HepG2 (cell line): ENCODE measurements around the gene MCF2L. TPM values are rescaled to one million over a fixed set of nuclear protein-coding genes. Genes with fewer than 3 reads are reported as not detected.
A peak's percentile ranks its signal among the peaks of the same experiment; 100 is the strongest.

ENCODE experiments used
- ATAD3A ChIP-seq: sonication (generic); formaldehyde crosslinking; IDR thresholded peaks from 2 replicates; pipeline ENCODE4 v1.4.0; 2020; ENCODE audit warnings: missing genetic modification reagents
- CHCHD3 ChIP-seq: sonication (generic); formaldehyde crosslinking; IDR thresholded peaks from 2 replicates; pipeline ENCODE4 v1.8.0; 2022; ENCODE audit warnings: mild to moderate bottlenecking, missing genetic modification reagents, moderate library complexity
- FIP1L1 ChIP-seq: fragments of 200-400 bp; formaldehyde crosslinking; IDR thresholded peaks from 2 replicates; pipeline ENCODE4 v1.6.1; 2018; ENCODE audit warnings: low read depth, mild to moderate bottlenecking, low read length, moderate library complexity, borderline replicate concordance; ENCODE audit not compliant: insufficient read depth
- HBP1 ChIP-seq: IDR thresholded peaks from 2 replicates; pipeline ENCODE4 v1.6.1; 2016; ENCODE audit warnings: low read depth, control low read depth
- HMG20B ChIP-seq: conservative IDR thresholded peaks from 2 replicates; pipeline ENCODE4 v1.6.1; 2016; ENCODE audit warnings: missing genetic modification reagents, missing compliant biosample characterization
- IRF2 ChIP-seq: IDR thresholded peaks from 2 replicates; pipeline ENCODE4 v1.6.1; 2018; ENCODE audit warnings: missing genetic modification reagents, missing compliant biosample characterization
- MXD4 ChIP-seq: IDR thresholded peaks from 2 replicates; pipeline ENCODE4 v1.6.1; 2016; ENCODE audit warnings: mild to moderate bottlenecking, missing biosample characterization, missing genetic modification reagents
- PLRG1 ChIP-seq: fragments of 450-650 bp; conservative IDR thresholded peaks from 2 replicates; pipeline ENCODE4 v1.6.1; 2016
- POLR2AphosphoS5 ChIP-seq: IDR thresholded peaks from 2 replicates; pipeline ENCODE4 v1.6.1; 2012; ENCODE audit warnings: low read depth, low read length
- SSRP1 ChIP-seq: IDR thresholded peaks from 2 replicates; pipeline ENCODE4 v1.6.1; 2016; ENCODE audit warnings: control low read depth
- TRAFD1 ChIP-seq: sonication (generic); formaldehyde crosslinking; IDR thresholded peaks from 2 replicates; pipeline ENCODE4 v1.5.1; 2020; ENCODE audit warnings: missing genetic modification reagents, mild to moderate bottlenecking, borderline replicate concordance
- ZKSCAN1 ChIP-seq: fragments of 150-350 bp; IDR thresholded peaks from 2 replicates; pipeline ENCODE4 v1.6.1; 2014; ENCODE audit warnings: low read length
- ZMYM2 ChIP-seq: sonication (generic); formaldehyde crosslinking; IDR thresholded peaks from 2 replicates; pipeline ENCODE4 v1.8.0; 2022; ENCODE audit warnings: mild to moderate bottlenecking, missing genetic modification reagents
- ZNF20 ChIP-seq: sonication (generic); formaldehyde crosslinking; IDR thresholded peaks from 2 replicates; pipeline ENCODE4 v1.4.0; 2020; ENCODE audit warnings: mild to moderate bottlenecking, moderate library complexity, missing genetic modification reagents
- ZNF543 ChIP-seq: sonication (generic); formaldehyde crosslinking; IDR thresholded peaks from 2 replicates; pipeline ENCODE4 v1.4.0; 2020; ENCODE audit warnings: mild to moderate bottlenecking, missing genetic modification reagents
- ZNF546 ChIP-seq: sonication (generic); formaldehyde crosslinking; conservative IDR thresholded peaks from 2 replicates; pipeline ENCODE4 v1.8.1; 2023; ENCODE audit warnings: mild to moderate bottlenecking, missing genetic modification reagents
- polyA plus RNA-seq, 8 experiments: library from polyadenylated mRNA; depleted of rRNA in 3 of 8; stranded (reverse) in 7 of 8; unstranded in 1 of 8; fragments of >200 nt; fragmentation: Illumina TruSeq in 4 of 8; extraction: Trizol in 4 of 8; gene quantifications; 2 replicates each; pipeline versions ENCODE4 v1.2.1 to v1.2.3, GENCODE V29; 2011 to 2016; ENCODE audit warnings: low read depth in 4 of 8, missing spikeins in 1 of 8, mixed read lengths in 1 of 8; ENCODE audit not compliant: insufficient read depth in 1 of 8
- total RNA-seq, 5 experiments: library from RNA; depleted of rRNA; stranded (reverse); fragments of >200 nt; fragmentation: Illumina TruSeq; extraction: Trizol; gene quantifications; 2 replicates each; pipeline ENCODE4 v1.2.3, GENCODE V29; 2016; ENCODE audit warnings: low read depth in 1 of 5
- TF ChIP-seq, protein P1 (sequence below): sonication (generic); formaldehyde crosslinking; IDR thresholded peaks from 2 replicates; pipeline ENCODE4 v1.8.0; 2022; ENCODE audit warnings: mild to moderate bottlenecking, missing genetic modification reagents, borderline replicate concordance
- TF ChIP-seq, protein P2 (sequence below): fragments of 450-650 bp; IDR thresholded peaks from 2 replicates; pipeline ENCODE4 v1.6.1; 2017; ENCODE audit warnings: mild to moderate bottlenecking
- TF ChIP-seq, protein P3 (sequence below): IDR thresholded peaks from 2 replicates; pipeline ENCODE4 v1.6.1; 2016; ENCODE audit warnings: missing biosample characterization, missing genetic modification reagents, low read depth
- TF ChIP-seq, protein P4 (sequence below): sonication (generic); formaldehyde crosslinking; IDR thresholded peaks from 2 replicates; pipeline ENCODE4 v1.8.1; 2023; ENCODE audit warnings: mild to moderate bottlenecking, missing genetic modification reagents

Gene MCF2L
- total and polyA plus RNA-seq, 2 of the 13 experiments (the other 11 are each of a cell fraction or from before 2014, with no cell fraction given) = 19.4 to 28.4 TPM

- TF ChIP-seq TRAFD1 = peak; percentile 88; the same call in 1 of the 2 replicates
- TF ChIP-seq HBP1 (CRISPR knock-in tag) = peak; percentile 57; the same call in 1 of the 2 replicates
- TF ChIP-seq, protein P1, sequence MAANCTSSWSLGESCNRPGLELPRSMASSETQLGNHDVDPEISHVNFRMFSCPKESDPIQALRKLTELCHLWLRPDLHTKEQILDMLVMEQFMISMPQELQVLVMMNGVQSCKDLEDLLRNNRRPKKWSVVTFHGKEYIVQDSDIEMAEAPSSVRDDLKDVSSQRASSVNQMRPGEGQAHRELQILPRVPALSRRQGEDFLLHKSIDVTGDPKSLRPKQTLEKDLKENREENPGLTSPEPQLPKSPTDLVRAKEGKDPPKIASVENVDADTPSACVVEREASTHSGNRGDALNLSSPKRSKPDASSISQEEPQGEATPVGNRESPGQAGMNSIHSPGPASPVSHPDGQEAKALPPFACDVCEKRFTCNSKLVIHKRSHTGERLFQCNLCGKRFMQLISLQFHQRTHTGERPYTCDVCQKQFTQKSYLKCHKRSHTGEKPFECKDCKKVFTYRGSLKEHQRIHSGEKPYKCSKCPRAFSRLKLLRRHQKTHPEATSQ (CRISPR knock-in tag) = peak; percentile 96
- peak; percentile 21; the same call in 1 of the 2 replicates for TF ChIP-seq ZMYM2 (CRISPR knock-in tag)
- 0 out of 2 replicates have a peak, but pooled peaks have one; percentile 56 for TF ChIP-seq ZNF546
- TF ChIP-seq CHCHD3 (CRISPR knock-in tag) = no peak
- TF ChIP-seq HMG20B (CRISPR knock-in tag) = no peak
- TF ChIP-seq IRF2 (CRISPR knock-in tag) = peak; percentile 81
- peak; percentile 93 for TF ChIP-seq ZNF543 (CRISPR knock-in tag)
- TF ChIP-seq FIP1L1 = no peak
- TF ChIP-seq, protein P2, sequence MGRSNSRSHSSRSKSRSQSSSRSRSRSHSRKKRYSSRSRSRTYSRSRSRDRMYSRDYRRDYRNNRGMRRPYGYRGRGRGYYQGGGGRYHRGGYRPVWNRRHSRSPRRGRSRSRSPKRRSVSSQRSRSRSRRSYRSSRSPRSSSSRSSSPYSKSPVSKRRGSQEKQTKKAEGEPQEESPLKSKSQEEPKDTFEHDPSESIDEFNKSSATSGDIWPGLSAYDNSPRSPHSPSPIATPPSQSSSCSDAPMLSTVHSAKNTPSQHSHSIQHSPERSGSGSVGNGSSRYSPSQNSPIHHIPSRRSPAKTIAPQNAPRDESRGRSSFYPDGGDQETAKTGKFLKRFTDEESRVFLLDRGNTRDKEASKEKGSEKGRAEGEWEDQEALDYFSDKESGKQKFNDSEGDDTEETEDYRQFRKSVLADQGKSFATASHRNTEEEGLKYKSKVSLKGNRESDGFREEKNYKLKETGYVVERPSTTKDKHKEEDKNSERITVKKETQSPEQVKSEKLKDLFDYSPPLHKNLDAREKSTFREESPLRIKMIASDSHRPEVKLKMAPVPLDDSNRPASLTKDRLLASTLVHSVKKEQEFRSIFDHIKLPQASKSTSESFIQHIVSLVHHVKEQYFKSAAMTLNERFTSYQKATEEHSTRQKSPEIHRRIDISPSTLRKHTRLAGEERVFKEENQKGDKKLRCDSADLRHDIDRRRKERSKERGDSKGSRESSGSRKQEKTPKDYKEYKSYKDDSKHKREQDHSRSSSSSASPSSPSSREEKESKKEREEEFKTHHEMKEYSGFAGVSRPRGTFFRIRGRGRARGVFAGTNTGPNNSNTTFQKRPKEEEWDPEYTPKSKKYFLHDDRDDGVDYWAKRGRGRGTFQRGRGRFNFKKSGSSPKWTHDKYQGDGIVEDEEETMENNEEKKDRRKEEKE = no peak
- no peak for TF ChIP-seq ATAD3A (CRISPR knock-in tag)
- peak; percentile 49; the same call in 1 of the 2 replicates for TF ChIP-seq SSRP1 (CRISPR knock-in tag)
- TF ChIP-seq ZKSCAN1 = peak; percentile 33; the same call in 1 of the 2 replicates
- peak; percentile 58; the same call in 1 of the 2 replicates for TF ChIP-seq MXD4 (CRISPR knock-in tag)
- TF ChIP-seq, protein P3, sequence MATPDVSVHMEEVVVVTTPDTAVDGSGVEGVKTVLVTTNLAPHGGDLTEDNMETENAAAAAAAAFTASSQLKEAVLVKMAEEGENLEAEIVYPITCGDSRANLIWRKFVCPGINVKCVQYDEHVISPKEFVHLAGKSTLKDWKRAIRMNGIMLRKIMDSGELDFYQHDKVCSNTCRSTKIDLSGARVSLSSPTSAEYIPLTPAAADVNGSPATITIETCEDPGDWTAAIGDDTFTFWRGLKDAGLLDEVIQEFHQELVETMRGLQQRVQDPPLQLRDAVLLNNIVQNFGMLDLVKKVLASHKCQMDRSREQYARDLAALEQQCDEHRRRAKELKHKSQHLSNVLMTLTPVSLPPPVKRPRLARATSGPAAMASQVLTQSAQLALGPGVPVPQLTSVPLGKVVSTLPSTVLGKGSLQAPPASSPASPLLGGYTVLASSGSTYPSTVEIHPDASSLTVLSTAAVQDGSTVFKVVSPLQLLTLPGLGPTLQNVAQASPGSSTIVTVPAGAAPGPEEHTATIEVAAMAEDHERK (CRISPR knock-in tag) = no peak
- no peak for TF ChIP-seq ZNF20 (CRISPR knock-in tag)
- TF ChIP-seq POLR2AphosphoS5 = peak; percentile 98
- TF ChIP-seq, protein P4, sequence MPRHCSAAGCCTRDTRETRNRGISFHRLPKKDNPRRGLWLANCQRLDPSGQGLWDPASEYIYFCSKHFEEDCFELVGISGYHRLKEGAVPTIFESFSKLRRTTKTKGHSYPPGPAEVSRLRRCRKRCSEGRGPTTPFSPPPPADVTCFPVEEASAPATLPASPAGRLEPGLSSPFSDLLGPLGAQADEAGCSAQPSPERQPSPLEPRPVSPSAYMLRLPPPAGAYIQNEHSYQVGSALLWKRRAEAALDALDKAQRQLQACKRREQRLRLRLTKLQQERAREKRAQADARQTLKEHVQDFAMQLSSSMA (CRISPR knock-in tag) = 0 out of 2 replicates have a peak, but pooled peaks have one; percentile 22
- TF ChIP-seq PLRG1 = no peak
These were observed 153.7 kb downstream of the MCF2L start, which contains the start of gene F10 (continued) for GRCh38 chr13:113122550-113123225.
